ENCODE data around the gene ERH. TPM values are rescaled to one million over a fixed set of nuclear protein-coding genes. Genes with fewer than 3 reads are reported as not detected.

ERH gene
- total RNA-seq, 3 donors from 2014 or later (not counting 1 experiment from before 2014, with no cell fraction given) = 103 to 120 (median 113) TPM

DNA sequence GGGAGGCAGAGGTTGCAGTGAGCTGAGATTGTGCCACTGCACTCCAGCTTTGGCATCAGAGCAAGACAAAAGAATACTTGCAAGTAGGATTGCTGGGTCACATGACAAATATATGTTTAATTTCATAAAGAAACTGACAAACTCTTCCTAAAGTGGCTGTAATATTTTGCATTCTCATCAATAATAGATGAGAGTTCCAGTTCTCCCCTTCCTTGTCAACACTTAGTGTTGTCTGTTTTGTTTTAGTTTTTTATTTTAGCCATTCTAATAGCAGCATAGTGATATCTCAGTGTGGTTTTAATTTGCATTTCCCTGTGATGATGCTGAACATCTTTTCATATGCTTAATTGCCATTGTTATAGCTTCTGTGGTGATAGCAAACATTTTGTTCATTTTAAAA lies 31.5 kb upstream of the ERH start:
- H3K27ac Mint-ChIP-seq = no peak overlapping the region
- no peaks in the 10 kb centered on the region for H3K4me1 ChIP-seq (ENCODE audit: control insufficient read depth, insufficient read depth, low read length)
- ATAC-seq (no peak), DNase-seq (no peak)
- peaks cover 19% of the 10 kb centered on the region for H3K36me3 ChIP-seq (ENCODE audit: control insufficient read depth, insufficient read depth, low read length)
- H3K27ac ChIP-seq (ENCODE audit: low read length) = no peak overlapping the region
- no peaks in the 10 kb centered on the region for H3K27me3 ChIP-seq (ENCODE audit: control insufficient read depth, insufficient read depth, low read length)
- H3K4me3 ChIP-seq (ENCODE audit: low read length) = no peak overlapping the region
- H3K9me3 ChIP-seq (ENCODE audit: control insufficient read depth, insufficient read depth, low read length) = no peaks in the 10 kb centered on the region
- intact Hi-C loops (cut with micrococcal nuclease) = no loop called here
- H3K27me3 Mint-ChIP-seq (ENCODE audit: low read depth in 2 of 2) = no peaks in the 10 kb centered on the region
- peaks cover 12% of the 10 kb centered on the region for H3K36me3 Mint-ChIP-seq
- no peak overlapping the region for H3K4me3 Mint-ChIP-seq
- H3K9me3 Mint-ChIP-seq = no peaks in the 10 kb centered on the region
- peaks cover 18 to 19% of the 10 kb centered on the region in 2 donors for H3K4me1 Mint-ChIP-seq
- TF ChIP-seq, protein P1, sequence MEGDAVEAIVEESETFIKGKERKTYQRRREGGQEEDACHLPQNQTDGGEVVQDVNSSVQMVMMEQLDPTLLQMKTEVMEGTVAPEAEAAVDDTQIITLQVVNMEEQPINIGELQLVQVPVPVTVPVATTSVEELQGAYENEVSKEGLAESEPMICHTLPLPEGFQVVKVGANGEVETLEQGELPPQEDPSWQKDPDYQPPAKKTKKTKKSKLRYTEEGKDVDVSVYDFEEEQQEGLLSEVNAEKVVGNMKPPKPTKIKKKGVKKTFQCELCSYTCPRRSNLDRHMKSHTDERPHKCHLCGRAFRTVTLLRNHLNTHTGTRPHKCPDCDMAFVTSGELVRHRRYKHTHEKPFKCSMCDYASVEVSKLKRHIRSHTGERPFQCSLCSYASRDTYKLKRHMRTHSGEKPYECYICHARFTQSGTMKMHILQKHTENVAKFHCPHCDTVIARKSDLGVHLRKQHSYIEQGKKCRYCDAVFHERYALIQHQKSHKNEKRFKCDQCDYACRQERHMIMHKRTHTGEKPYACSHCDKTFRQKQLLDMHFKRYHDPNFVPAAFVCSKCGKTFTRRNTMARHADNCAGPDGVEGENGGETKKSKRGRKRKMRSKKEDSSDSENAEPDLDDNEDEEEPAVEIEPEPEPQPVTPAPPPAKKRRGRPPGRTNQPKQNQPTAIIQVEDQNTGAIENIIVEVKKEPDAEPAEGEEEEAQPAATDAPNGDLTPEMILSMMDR (IDR thresholded peaks at IDR 0.05) = no peak

DNA sequence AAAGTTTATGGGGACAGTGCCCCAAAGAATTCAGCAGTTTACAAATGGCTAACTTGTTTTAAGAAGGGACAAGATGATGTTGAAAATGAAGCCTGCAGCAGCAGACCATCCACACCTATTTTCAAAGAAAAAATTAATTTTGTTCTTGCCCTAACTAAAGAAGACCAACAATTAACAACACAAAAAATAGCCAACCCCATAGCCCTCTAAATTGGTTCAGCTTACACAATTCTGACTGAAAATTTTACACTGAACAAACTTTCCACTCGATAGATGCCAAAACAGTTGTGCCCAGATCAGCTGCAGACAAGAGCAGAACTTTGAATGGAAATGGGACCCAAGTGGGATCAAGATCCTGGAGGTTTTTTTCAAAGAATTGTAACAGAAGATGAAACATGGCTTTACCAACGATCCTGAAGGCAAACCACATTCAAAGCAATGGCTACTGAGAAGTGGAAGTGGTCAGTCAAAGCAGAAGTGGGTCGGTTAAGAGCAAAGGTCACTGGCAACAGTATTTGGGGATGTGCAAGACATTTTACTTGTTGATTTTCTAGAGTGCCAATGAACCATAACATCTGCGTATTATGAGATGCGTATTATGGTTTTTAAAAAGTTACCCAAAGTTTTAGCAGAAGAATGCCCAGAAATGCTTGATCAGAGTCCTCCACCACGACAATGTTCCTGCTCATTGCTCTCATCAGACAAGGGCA lies 30.3 kb upstream of the ERH start:
- H3K9me3 ChIP-seq (ENCODE audit: control insufficient read depth, insufficient read depth, low read length) = no peaks in the 10 kb centered on the region
- H3K27ac ChIP-seq (ENCODE audit: low read length) = no peak overlapping the region
- no peaks in the 10 kb centered on the region for H3K4me1 ChIP-seq (ENCODE audit: control insufficient read depth, insufficient read depth, low read length)
- H3K36me3 ChIP-seq (ENCODE audit: control insufficient read depth, insufficient read depth, low read length) = peaks cover 23% of the 10 kb centered on the region
- H3K4me3 ChIP-seq (ENCODE audit: low read length) = no peak overlapping the region
- DNase-seq = no peak
- Mint-ChIP-seq H3K9me3 (no peaks in the 10 kb centered on the region), H3K4me1 (peaks cover 18 to 19% of the 10 kb centered on the region in 2 donors), H3K27me3 (ENCODE audit: low read depth in 2 of 2) (no peaks in the 10 kb centered on the region), H3K36me3 (peaks cover 12% of the 10 kb centered on the region), H3K27ac (no peak overlapping the region), H3K4me3 (no peak overlapping the region)
- TF ChIP-seq, protein P1 (IDR thresholded peaks at IDR 0.05) = no peak
- no peak for ATAC-seq
- no peaks in the 10 kb centered on the region for H3K27me3 ChIP-seq (ENCODE audit: control insufficient read depth, insufficient read depth, low read length)
- intact Hi-C loops (cut with micrococcal nuclease) = no loop called here
- WGBS (ENCODE audit: insufficient coverage) = 73% methylated on average over 6 of the region's 6 CpGs

DNA sequence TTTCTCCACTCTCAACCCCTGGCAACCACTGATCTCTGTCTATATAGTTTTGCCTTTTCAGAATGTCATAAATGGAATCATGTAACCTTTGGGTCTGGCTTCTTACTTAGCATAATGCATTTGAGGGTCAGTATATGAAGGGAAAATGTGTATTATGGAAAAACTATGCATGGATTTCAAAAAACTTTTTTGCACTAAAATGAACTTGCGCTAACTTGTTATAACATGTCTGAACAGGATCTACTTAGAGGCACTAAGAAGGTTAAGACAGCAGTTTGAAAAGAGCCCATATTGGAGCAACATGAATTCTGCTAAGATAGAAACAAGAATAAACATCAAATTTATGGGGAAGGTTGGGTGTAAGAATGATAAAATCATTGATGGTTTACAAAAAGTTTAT lies 29.5 kb upstream of the ERH start:
- no peak for DNase-seq
- H3K27ac ChIP-seq (ENCODE audit: low read length) = no peak overlapping the region
- H3K27me3 Mint-ChIP-seq (ENCODE audit: low read depth in 2 of 2) = no peaks in the 10 kb centered on the region
- no peaks in the 10 kb centered on the region for H3K9me3 ChIP-seq (ENCODE audit: control insufficient read depth, insufficient read depth, low read length)
- TF ChIP-seq, protein P1 (IDR thresholded peaks at IDR 0.05) = no peak
- intact Hi-C loops (cut with micrococcal nuclease) = no loop called here
- no peak for ATAC-seq
- peaks cover 15 to 16% of the 10 kb centered on the region in 2 donors for H3K4me1 Mint-ChIP-seq
- peaks cover 23% of the 10 kb centered on the region for H3K36me3 ChIP-seq (ENCODE audit: control insufficient read depth, insufficient read depth, low read length)
- H3K27ac Mint-ChIP-seq = no peak overlapping the region
- peaks cover 12% of the 10 kb centered on the region for H3K36me3 Mint-ChIP-seq
- H3K4me3 Mint-ChIP-seq = no peak overlapping the region
- H3K9me3 Mint-ChIP-seq = no peaks in the 10 kb centered on the region
- H3K4me3 ChIP-seq (ENCODE audit: low read length) = no peak overlapping the region
- WGBS (ENCODE audit: insufficient coverage) = 100% methylated on average over 1 of the region's 1 CpG
- H3K4me1 ChIP-seq (ENCODE audit: control insufficient read depth, insufficient read depth, low read length) = no peaks in the 10 kb centered on the region
- no peaks in the 10 kb centered on the region for H3K27me3 ChIP-seq (ENCODE audit: control insufficient read depth, insufficient read depth, low read length)
